Neuronal stem cell (in vitro differentiated cells): ENCODE results near the gene RSPH1.

Source experiments
- DNase-seq: peaks from one replicate; pipeline ENCODE4 v3.0.0-alpha.2; 2013; ENCODE audit warnings: low spot score
- H2AFZ ChIP-seq: one replicate; pipeline ENCODE4 v1.6.1; 2013; ENCODE audit warnings: mild to moderate bottlenecking, low read length, inconsistent platforms
- H2AK5ac ChIP-seq: 2 replicates; pipeline ENCODE4 v1.6.1; 2013; ENCODE audit warnings: low read depth, mild to moderate bottlenecking, inconsistent platforms, low read length, moderate library complexity, mixed read lengths
- H2BK120ac ChIP-seq: 2 replicates; pipeline ENCODE4 v1.6.1; 2013; ENCODE audit warnings: low read depth, mild to moderate bottlenecking, inconsistent platforms, low read length, moderate library complexity, mixed read lengths
- H2BK12ac ChIP-seq: one replicate; pipeline ENCODE4 v1.6.1; 2013; ENCODE audit warnings: low read length, inconsistent platforms
- H2BK15ac ChIP-seq: 2 replicates; pipeline ENCODE4 v1.6.1; 2013; ENCODE audit warnings: mild to moderate bottlenecking, low read length, inconsistent platforms, mixed read lengths
- H2BK5ac ChIP-seq: one replicate; pipeline ENCODE4 v1.6.1; 2013; ENCODE audit warnings: inconsistent platforms, mild to moderate bottlenecking, low read length, moderate library complexity
- H3K14ac ChIP-seq: one replicate; pipeline ENCODE4 v1.6.1; 2013; ENCODE audit warnings: low read length, inconsistent platforms
- H3K18ac ChIP-seq: 2 replicates; pipeline ENCODE4 v1.6.1; 2013; ENCODE audit warnings: low read length, inconsistent platforms
- H3K23ac ChIP-seq: 2 replicates; pipeline ENCODE4 v1.6.1; 2013; ENCODE audit warnings: low read depth, mild to moderate bottlenecking, mixed read lengths, low read length, inconsistent platforms; ENCODE audit not compliant: poor library complexity
- H3K27ac ChIP-seq: replicated peaks from 3 replicates; pipeline ENCODE4 v1.5.1; 2013; ENCODE audit warnings: low read length, inconsistent platforms
- H3K27me3 ChIP-seq, 3 experiments: 2 replicates each; pipeline ENCODE4 v1.6.1; 2013; ENCODE audit warnings: low read length in 3 of 3, mild to moderate bottlenecking in 2 of 3, inconsistent platforms in 1 of 3, low read depth in 1 of 3, mixed read lengths in 1 of 3, moderate library complexity in 1 of 3; ENCODE audit not compliant: control insufficient read depth in 3 of 3, insufficient read depth in 3 of 3
- H3K36me3 ChIP-seq, 2 donors: replicated peaks in 1 of 2; 2 replicates each; pipeline ENCODE4 v1.6.1; 2013; ENCODE audit warnings: low read length in 2 of 2; ENCODE audit not compliant: control insufficient read depth in 2 of 2, insufficient read depth in 2 of 2
- H3K4ac ChIP-seq: 2 replicates; pipeline ENCODE4 v1.6.1; 2013; ENCODE audit warnings: inconsistent platforms, mild to moderate bottlenecking, low read length, moderate library complexity
- H3K4me1 ChIP-seq, 2 donors: 1 replicate in 1 of 2; 2 replicates in 1 of 2; pipeline ENCODE4 v1.6.1; 2013; ENCODE audit warnings: low read length in 2 of 2, low read depth in 1 of 2; ENCODE audit not compliant: control insufficient read depth in 2 of 2, insufficient read depth in 1 of 2
- H3K4me2 ChIP-seq: one replicate; pipeline ENCODE4 v1.6.1; 2013; ENCODE audit warnings: mild to moderate bottlenecking, low read length, inconsistent platforms; ENCODE audit not compliant: insufficient read depth, poor library complexity, severe bottlenecking
- H3K4me3 ChIP-seq, 2 donors: 2 replicates each; pipeline ENCODE4 v1.5.1; 2013; ENCODE audit warnings: low read length in 2 of 2, mild to moderate bottlenecking in 2 of 2, inconsistent platforms in 1 of 2, moderate library complexity in 1 of 2
- H3K79me1 ChIP-seq: one replicate; pipeline ENCODE4 v1.6.1; 2013; ENCODE audit warnings: low read depth, mild to moderate bottlenecking, inconsistent platforms, low read length, moderate library complexity
- H3K9ac ChIP-seq: one replicate; pipeline ENCODE4 v1.6.1; 2013; ENCODE audit warnings: mild to moderate bottlenecking, low read depth, low read length, inconsistent platforms; ENCODE audit not compliant: poor library complexity
- H3K9me3 ChIP-seq, 2 donors: replicated peaks in 1 of 2; 2 replicates each; pipeline versions ENCODE3 to v1.6.1; 2013; ENCODE audit warnings: low read length in 2 of 2, mild to moderate bottlenecking in 2 of 2, inconsistent platforms in 1 of 2, low read depth in 1 of 2, mixed read lengths in 1 of 2, moderate library complexity in 1 of 2; ENCODE audit not compliant: control insufficient read depth in 2 of 2, insufficient read depth in 1 of 2
- H4K8ac ChIP-seq: one replicate; pipeline ENCODE4 v1.6.1; 2013; ENCODE audit warnings: low read depth, mild to moderate bottlenecking, inconsistent platforms, low read length, moderate library complexity
- H4K91ac ChIP-seq: one replicate; pipeline ENCODE4 v1.6.1; 2013; ENCODE audit warnings: low read length, low read depth, mild to moderate bottlenecking, inconsistent platforms; ENCODE audit not compliant: poor library complexity
- WGBS, 2 donors: extraction: QIAGEN DNeasy Blood & Tissue Kit; methylation state at CpG; one replicate each; pipeline ENCODE4 v1.1.7; 2013; ENCODE audit warnings: missing lambda C conversion rate in 2 of 2, mixed read lengths in 1 of 2; ENCODE audit not compliant: insufficient read length in 2 of 2, insufficient replicate concordance in 1 of 2; ENCODE audit errors: extremely low coverage in 2 of 2; 5-methylcytosine and 5-hydroxymethylcytosine counted together

Gene RSPH1

GRCh38 chr21:42509244-42509643 is 13.2 kb upstream of the RSPH1 start:
- Histone ChIP-seq H4K8ac (no peak overlapping the region), H2AK5ac (no peak overlapping the region), H3K9ac (no peak overlapping the region), H3K4me3 (no peak overlapping the region), H3K4me2 (no peak overlapping the region), H3K4ac (no peak overlapping the region), H2BK15ac (no peak overlapping the region), H3K4me1 (peaks cover 3 to 8% of the 10 kb centered on the region in 2 donors), H2BK5ac (no peak overlapping the region), H3K27ac (no peak overlapping the region), H3K23ac (no peak overlapping the region), H3K18ac (no peak overlapping the region), H4K91ac (no peak overlapping the region), H3K27me3 (peaks cover 0 to 41% (median 6%) of the 10 kb centered on the region in 3 experiments), H3K9me3 (no peaks in the 10 kb centered on the region), H2BK12ac (no peak overlapping the region), H3K36me3 (no peaks in the 10 kb centered on the region), H2BK120ac (no peak overlapping the region), H3K79me1 (no peaks in the 10 kb centered on the region), H2AFZ (no peak overlapping the region), H3K14ac (no peak overlapping the region)
- no peak for DNase-seq
- no CpG with 5 or more reads among the region's 11 CpGs for WGBS, 2 donors

GRCh38 chr21:42508371-42508770 is 12.3 kb upstream of the RSPH1 start:
- H2BK120ac ChIP-seq = no peak overlapping the region
- no peak overlapping the region for H3K4me2 ChIP-seq
- H3K14ac ChIP-seq = no peak overlapping the region
- H2AK5ac ChIP-seq = no peak overlapping the region
- no peak overlapping the region for H3K23ac ChIP-seq
- H3K36me3 ChIP-seq = no peaks in the 10 kb centered on the region
- no peak overlapping the region for H4K91ac ChIP-seq
- no peaks in the 10 kb centered on the region for H3K9me3 ChIP-seq
- H2BK12ac ChIP-seq = no peak overlapping the region
- peaks cover 0 to 39% (median 6%) of the 10 kb centered on the region in 3 experiments for H3K27me3 ChIP-seq
- no peak overlapping the region for H3K4me3 ChIP-seq
- no peak overlapping the region for H4K8ac ChIP-seq
- no peak overlapping the region for H2BK15ac ChIP-seq
- H2AFZ ChIP-seq = no peak overlapping the region
- H3K9ac ChIP-seq = no peak overlapping the region
- H3K18ac ChIP-seq = no peak overlapping the region
- H3K79me1 ChIP-seq = no peaks in the 10 kb centered on the region
- no CpG with 5 or more reads among the region's 2 CpGs for WGBS, 2 donors
- no peak overlapping the region for H3K27ac ChIP-seq
- H3K4ac ChIP-seq = no peak overlapping the region
- no peak for DNase-seq
- peaks cover 0 to 8% of the 10 kb centered on the region in 2 donors for H3K4me1 ChIP-seq
- H2BK5ac ChIP-seq = no peak overlapping the region

DNA sequence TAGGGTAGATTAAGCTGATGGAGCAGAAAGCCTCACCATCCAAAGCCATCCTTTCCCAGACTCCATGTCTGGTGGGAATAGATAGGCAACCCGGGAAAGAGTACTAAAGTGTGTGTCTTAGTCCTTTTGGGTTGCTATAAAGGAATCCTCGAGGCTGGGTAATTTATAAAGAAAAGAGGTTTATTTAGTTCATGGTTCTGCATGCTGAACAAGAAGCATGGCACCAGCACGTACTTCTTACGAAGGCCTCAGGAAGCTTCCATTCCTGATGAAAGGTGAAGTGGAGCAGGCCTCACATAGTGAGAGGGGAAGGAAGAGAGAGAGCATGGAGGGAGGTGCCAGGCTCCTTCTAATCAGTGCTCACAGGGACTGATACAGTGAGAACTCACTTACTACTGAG is 11.4 kb upstream of the RSPH1 start:
- Histone ChIP-seq H2AFZ (no peak overlapping the region), H3K79me1 (no peaks in the 10 kb centered on the region), H3K9me3 (no peaks in the 10 kb centered on the region), H3K4me2 (no peak overlapping the region), H4K8ac (no peak overlapping the region), H3K9ac (no peak overlapping the region), H3K27ac (no peak overlapping the region), H3K23ac (no peak overlapping the region), H3K4me3 (no peak overlapping the region), H2BK5ac (no peak overlapping the region), H3K4me1 (peaks cover 0 to 2% of the 10 kb centered on the region in 2 donors), H3K27me3 (peaks cover 0 to 30% (median 3%) of the 10 kb centered on the region in 3 experiments), H4K91ac (no peak overlapping the region), H2BK120ac (no peak overlapping the region), H3K18ac (no peak overlapping the region), H2BK15ac (no peak overlapping the region), H3K36me3 (no peaks in the 10 kb centered on the region), H2AK5ac (no peak overlapping the region), H3K14ac (no peak overlapping the region), H3K4ac (no peak overlapping the region), H2BK12ac (no peak overlapping the region)
- DNase-seq = no peak
- no CpG with 5 or more reads among the region's 4 CpGs for WGBS, 2 donors

GRCh38 chr21:42505090-42505726 is 9.2 kb upstream of the RSPH1 start:
- no peak overlapping the region for H2BK5ac ChIP-seq
- H3K14ac ChIP-seq = no peak overlapping the region
- no peak overlapping the region for H3K4me2 ChIP-seq
- H4K8ac ChIP-seq = no peak overlapping the region
- no peak overlapping the region for H2BK12ac ChIP-seq
- H3K27ac ChIP-seq = no peak overlapping the region
- H3K4me1 ChIP-seq = no peaks in the 10 kb centered on the region
- no peak overlapping the region for H4K91ac ChIP-seq
- peak overlapping the region in 1 of 2 donors; percentile 39 for H3K4me3 ChIP-seq
- H3K4ac ChIP-seq = no peak overlapping the region
- H3K9ac ChIP-seq = no peak overlapping the region
- H3K79me1 ChIP-seq = no peaks in the 10 kb centered on the region
- H2AFZ ChIP-seq = no peak overlapping the region
- peaks cover 0 to 13% (median 0%) of the 10 kb centered on the region in 3 experiments for H3K27me3 ChIP-seq
- H3K36me3 ChIP-seq = no peaks in the 10 kb centered on the region
- H2BK120ac ChIP-seq = no peak overlapping the region
- no peaks in the 10 kb centered on the region for H3K9me3 ChIP-seq
- H2AK5ac ChIP-seq = no peak overlapping the region
- H2BK15ac ChIP-seq = no peak overlapping the region
- H3K18ac ChIP-seq = no peak overlapping the region
- H3K23ac ChIP-seq = no peak overlapping the region
- no CpG with 5 or more reads among the region's 3 CpGs for WGBS, 2 donors
- no peak for DNase-seq
